ENCODE results near the gene MRPL50.

MRPL50 gene

DNA sequence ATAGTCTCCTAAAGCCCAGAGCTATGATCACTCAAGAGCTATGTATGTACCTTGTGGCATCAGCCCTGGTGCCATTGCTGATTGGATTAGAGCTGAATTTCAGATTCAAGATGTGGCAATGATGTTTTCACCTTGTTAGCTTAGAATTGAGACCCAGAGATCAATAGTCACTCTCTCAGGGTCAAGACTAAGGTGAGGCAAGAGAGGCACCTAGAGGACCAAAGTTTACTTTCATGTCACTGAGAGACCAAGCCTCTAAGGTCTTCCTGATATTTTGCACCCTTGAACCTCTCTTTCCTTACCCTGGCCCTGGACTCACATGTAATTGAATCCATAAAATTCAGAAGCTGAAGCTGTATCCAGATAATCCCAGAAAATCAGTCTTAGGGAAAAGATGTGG, 56.5 kb downstream of the MRPL50 start:
- H2BK5ac ChIP-seq (ENCODE audit: low read depth, low read length, poor library complexity): no peak overlapping the region
- DNase-seq: no peak
- no peaks in the 10 kb centered on the region for H3K9me3 ChIP-seq (ENCODE audit: insufficient read depth, low read depth, low read length)

More for the DNA sequence above, 56.5 kb downstream of the MRPL50 start:
- no peak overlapping the region for H2AK5ac ChIP-seq (ENCODE audit: low read length)
- no peaks in the 10 kb centered on the region for H3K79me1 ChIP-seq (ENCODE audit: low read length)
- no peak overlapping the region for H3K9ac ChIP-seq (ENCODE audit: low read length)
- no peak overlapping the region for H3K4ac ChIP-seq (ENCODE audit: low read depth, low read length)
- no peak overlapping the region for H3K4me3 ChIP-seq (ENCODE audit: low read depth, low read length)
- no peak overlapping the region for H4K8ac ChIP-seq (ENCODE audit: low read depth, low read length)
- H3K14ac ChIP-seq (ENCODE audit: low read length): no peak overlapping the region
- H2AFZ ChIP-seq (ENCODE audit: insufficient read depth, low read length, poor library complexity): no peak overlapping the region
- no peaks in the 10 kb centered on the region for H3K4me1 ChIP-seq (ENCODE audit: control insufficient read depth in 1 of 2, insufficient read depth in 2 of 2, low read length in 2 of 2)
- no peaks in the 10 kb centered on the region for H3K27me3 ChIP-seq (ENCODE audit: insufficient read depth, low read length)
- H3K27ac ChIP-seq (ENCODE audit: low read depth, low read length): no peak overlapping the region
- no peak overlapping the region for H3K18ac ChIP-seq (ENCODE audit: low read length)
- H3K4me2 ChIP-seq (ENCODE audit: low read length): no peak overlapping the region
- no peak overlapping the region for H2BK120ac ChIP-seq (ENCODE audit: insufficient read depth, low read length, poor library complexity)
- H3K79me2 ChIP-seq (ENCODE audit: control insufficient read depth, insufficient read depth, low read length, poor library complexity): no peaks in the 10 kb centered on the region
- no peak overlapping the region for H3K23ac ChIP-seq (ENCODE audit: low read length)
- no peak overlapping the region for H2BK12ac ChIP-seq (ENCODE audit: low read length)
- H3K36me3 ChIP-seq (ENCODE audit: control insufficient read depth in 1 of 2, insufficient read depth in 2 of 2, low read length in 2 of 2): no peaks in the 10 kb centered on the region
- no peak overlapping the region for H4K12ac ChIP-seq (ENCODE audit: low read depth, low read length)
- H4K91ac ChIP-seq (ENCODE audit: low read depth, low read length): no peak overlapping the region

All from trophoblast cell (in vitro differentiated cells and primary cell).